Activated T-cell treated with anti-CD3 and anti-CD28 coated beads for 24 hours (primary cell): ENCODE results near the gene CALN1.

Experiments
- DNase-seq: peaks from one replicate; pipeline ENCODE4 v3.0.0-alpha.2; 2020; ENCODE audit warnings: low read depth

Gene CALN1

GRCh38 chr7:72182036-72182435, 230.1 kb downstream of the CALN1 start:
- DNase-seq, result no peak

GRCh38 chr7:72176875-72177274, 235.3 kb downstream of the CALN1 start:
- DNase-seq, result no peak

- no peak for DNase-seq
Measured at GRCh38 chr7:72170475-72170874, 241.7 kb downstream of the CALN1 start.

- DNase-seq, result no peak
Measured at GRCh38 chr7:72163271-72163670, 248.9 kb downstream of the CALN1 start.

GRCh38 chr7:72161534-72161933, 250.6 kb downstream of the CALN1 start:
- DNase-seq, result no peak

GRCh38 chr7:72159911-72160310, 252.2 kb downstream of the CALN1 start:
- DNase-seq, result no peak

- no peak for DNase-seq
Measured at GRCh38 chr7:72156671-72157070, 255.5 kb downstream of the CALN1 start.

GRCh38 chr7:72153132-72153512, 259.0 kb downstream of the CALN1 start:
- no peak for DNase-seq

- no peak for DNase-seq
Measured at GRCh38 chr7:72152161-72153131, 259.7 kb downstream of the CALN1 start.

- no peak for DNase-seq
Measured at GRCh38 chr7:72140566-72140965, 271.6 kb downstream of the CALN1 start.

- DNase-seq, result no peak
Measured at GRCh38 chr7:72127136-72127535, 285.0 kb downstream of the CALN1 start.

GRCh38 chr7:72123913-72124312, 288.2 kb downstream of the CALN1 start:
- DNase-seq, result no peak

- no peak for DNase-seq
Measured at GRCh38 chr7:72118366-72118765, 293.8 kb downstream of the CALN1 start.

- no peak for DNase-seq
Measured at GRCh38 chr7:72114129-72114528, 298.0 kb downstream of the CALN1 start.

- no peak for DNase-seq
Measured at GRCh38 chr7:72112992-72113391, 299.1 kb downstream of the CALN1 start.

GRCh38 chr7:72112530-72112929, 299.6 kb downstream of the CALN1 start:
- no peak for DNase-seq

GRCh38 chr7:72111086-72111485, 301.1 kb downstream of the CALN1 start:
- no peak for DNase-seq

- DNase-seq, result no peak
Measured at GRCh38 chr7:72109566-72109965, 302.6 kb downstream of the CALN1 start.

GRCh38 chr7:72106405-72106804, 305.7 kb downstream of the CALN1 start:
- no peak for DNase-seq

- DNase-seq, result no peak
Measured at GRCh38 chr7:72101444-72101843, 310.7 kb downstream of the CALN1 start.

- DNase-seq, result no peak
Measured at GRCh38 chr7:72099784-72100183, 312.4 kb downstream of the CALN1 start.

GRCh38 chr7:72098807-72099580, 313.1 kb downstream of the CALN1 start:
- DNase-seq, result no peak

GRCh38 chr7:72097226-72097625, 314.9 kb downstream of the CALN1 start:
- no peak for DNase-seq
